ENCODE results near the gene MAP4K4.

Gene MAP4K4

DNA sequence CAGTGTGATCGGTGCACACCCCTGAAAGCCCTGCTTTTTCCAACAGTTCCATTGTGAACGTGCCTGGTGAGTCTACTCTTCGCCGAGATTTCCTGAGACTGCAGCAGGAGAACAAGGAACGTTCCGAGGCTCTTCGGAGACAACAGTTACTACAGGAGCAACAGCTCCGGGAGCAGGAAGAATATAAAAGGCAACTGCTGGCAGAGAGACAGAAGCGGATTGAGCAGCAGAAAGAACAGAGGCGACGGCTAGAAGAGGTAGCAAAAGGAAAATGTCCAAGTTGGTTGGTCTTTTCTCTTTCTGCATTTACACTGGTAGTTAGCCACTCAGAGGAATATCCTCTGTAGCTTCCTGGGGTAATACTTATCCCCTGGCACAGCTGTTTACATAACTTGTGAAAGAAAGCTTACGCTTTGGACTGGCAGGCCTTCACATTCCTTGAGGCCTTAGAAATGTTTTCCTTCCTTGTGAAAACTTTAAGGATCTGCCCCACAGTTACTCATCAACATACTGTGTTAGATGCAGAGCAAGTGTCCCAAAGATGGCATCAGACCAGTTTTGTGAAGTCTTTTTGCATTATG is 146.6 kb downstream of the MAP4K4 start:
- no peak for DNase-seq

DNA sequence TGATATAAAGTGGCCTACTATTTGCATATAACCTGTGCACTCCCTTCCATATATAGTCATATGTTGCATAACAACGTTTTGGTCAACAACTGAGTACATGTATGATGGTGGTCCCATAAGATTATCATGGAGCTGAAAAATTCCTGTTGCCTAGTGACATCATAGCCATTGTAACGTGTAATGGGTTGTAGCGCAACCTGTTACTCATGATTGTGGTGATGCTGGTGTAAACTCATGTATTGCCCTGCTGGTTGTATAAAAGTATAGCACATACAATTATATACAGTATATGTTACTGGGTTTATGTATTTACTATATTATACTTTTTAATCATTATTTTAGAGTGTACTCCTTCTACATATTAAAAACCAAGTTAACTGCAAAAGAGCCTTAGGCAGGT is 149.5 kb downstream of the MAP4K4 start:
- no peak for DNase-seq

DNA sequence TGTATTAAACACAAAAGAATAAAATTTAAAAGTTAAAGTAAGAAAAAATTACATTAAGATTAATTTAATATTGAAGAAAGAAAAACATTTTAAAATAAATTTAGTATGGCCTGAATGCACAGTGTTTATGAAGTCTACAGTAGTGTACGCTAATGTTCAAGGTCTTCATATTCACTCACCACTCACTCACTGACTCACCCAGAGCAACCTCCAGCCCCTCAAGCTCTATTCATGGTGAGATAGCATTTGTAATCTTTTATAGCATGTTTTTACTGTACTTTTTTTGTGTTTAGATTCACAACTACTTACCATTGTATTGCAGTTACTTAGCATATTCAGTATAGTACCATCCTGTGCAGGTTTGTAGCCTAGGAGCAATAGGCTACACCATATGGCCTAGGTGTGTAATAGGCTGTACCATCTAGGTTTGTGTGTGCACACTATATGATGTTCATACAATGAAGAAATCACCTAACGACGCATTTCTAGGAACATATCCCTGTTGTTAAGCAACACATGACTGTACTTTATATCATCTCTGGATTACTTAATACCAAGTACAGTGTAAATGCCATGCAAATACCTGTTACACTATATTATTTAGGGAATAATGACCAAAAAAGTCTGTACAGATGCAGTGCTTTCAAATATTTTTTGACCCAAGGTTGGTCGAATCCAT is 150.3 kb downstream of the MAP4K4 start:
- DNase-seq: no peak

DNA sequence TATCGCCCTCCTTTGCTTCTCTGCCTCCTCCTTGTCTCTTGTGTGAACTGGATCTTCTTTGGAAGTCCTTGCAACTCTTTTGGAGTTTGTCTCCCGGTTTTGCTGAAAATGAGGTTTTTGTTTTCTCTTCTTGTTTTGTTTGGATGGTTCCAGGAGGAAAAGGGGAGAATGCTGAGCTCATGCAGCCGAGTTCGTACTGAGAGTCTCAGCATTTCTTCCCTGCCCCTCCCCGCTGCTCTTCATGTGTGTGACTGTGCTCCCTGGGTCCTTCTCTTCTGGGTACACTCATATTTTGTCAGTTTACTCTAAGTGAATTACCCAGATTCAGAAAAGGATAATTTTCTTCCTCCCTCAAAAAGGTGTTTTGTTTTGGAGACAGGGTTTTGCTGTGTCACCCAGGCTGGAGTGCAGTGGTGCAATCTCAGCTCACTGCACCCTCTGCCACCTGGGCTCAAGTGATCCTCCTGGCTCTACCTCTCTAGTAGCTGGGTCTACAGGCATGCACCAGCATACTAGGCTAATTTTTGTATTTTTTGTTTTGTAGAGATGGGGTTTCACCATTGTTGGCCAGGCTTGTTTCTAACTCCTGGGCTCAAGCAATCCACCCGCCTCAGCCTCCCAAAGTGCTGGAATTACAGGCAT is 151.4 kb downstream of the MAP4K4 start:
- DNase-seq: no peak

DNA sequence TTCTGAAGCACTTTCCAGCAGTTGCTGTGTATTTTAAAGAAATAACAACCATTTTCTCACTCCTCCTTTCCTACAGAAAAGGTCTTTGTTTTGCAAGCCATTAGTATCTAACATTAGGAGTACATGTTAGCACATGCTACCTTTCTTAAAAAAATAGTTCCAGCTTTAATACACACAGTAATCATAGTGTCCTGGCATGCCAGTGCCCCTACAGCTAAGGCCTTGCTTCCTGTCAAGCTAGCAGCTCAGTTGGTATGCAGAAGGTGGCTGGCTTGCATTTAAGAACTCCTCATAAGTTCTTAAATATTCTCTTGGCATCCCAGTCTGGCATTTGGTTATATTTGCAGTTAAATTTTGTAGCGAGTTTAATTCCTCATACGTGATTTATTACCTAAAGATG is 152.9 kb downstream of the MAP4K4 start:
- DNase-seq: no peak

DNA sequence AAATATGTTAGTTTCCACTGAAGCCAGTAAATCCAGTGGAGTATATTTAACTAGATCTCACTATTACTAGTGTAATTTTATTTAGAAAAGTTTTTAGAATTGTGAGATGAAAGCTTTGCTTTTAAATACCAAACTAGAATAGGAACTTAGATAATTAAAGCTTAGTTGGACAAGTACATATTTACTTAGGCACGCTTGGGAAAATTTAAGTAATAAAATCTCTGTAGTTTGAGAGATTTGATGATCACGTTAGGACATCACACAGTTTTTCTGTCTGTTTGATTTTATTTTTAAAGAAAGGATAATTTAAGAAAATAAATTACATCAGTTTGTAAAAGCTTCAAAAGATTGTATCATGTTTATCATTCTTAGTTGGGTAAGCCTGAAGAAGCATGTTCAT is 153.5 kb downstream of the MAP4K4 start:
- no peak for DNase-seq

DNA sequence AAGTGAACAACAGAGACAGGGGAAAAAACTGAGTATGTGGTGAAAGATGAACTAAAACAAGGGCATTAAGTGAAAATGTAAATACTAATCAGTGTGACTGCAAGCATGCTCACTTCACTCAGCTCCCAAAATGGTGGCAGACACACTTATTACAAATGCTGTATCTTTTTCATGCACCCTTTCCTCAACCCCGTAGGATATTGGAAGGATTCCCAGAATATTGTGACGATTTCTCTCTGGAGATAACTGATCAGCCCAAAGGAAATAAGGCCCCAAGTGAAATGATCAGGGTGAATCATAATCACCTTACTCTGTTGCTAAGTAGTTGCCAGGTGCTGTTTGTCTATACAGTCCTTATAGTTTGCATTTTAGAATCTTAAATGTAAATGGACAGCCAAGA is 155.3 kb downstream of the MAP4K4 start:
- DNase-seq: no peak

DNA sequence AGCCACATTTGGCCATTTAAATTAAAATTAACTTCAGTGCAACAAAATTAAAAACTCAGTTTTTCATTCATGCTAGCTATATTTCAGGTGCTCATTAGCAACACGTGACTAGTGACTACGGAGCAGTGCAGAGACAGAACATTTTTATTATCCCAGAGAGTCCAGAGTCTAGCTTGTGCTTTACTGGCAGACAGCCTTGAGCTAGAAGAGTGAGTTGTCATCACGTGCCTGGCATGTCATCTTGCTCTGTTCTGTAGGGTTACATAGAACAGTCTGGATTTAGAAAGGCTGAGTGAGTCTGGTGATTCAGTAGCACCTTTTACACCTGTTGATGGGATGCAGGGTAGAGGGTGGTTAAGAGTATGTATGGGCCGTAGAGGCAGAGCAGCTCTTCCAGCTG is 157.4 kb downstream of the MAP4K4 start:
- no peak for DNase-seq

DNA sequence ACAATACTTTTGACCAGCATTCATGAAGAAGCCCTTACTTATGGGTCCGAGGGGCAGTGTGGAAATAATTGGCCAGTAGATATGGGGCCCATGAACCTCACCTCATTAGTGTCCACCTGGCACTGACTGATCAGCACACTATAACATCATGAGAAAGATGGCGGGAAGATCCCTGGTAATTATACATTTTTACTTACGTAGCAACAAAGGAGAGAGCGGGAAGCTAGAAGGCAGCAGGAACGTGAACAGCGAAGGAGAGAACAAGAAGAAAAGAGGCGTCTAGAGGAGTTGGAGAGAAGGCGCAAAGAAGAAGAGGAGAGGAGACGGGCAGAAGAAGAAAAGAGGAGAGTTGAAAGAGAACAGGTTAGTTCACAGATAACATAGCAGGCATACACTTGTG is 158.3 kb downstream of the MAP4K4 start:
- no peak for DNase-seq

DNA sequence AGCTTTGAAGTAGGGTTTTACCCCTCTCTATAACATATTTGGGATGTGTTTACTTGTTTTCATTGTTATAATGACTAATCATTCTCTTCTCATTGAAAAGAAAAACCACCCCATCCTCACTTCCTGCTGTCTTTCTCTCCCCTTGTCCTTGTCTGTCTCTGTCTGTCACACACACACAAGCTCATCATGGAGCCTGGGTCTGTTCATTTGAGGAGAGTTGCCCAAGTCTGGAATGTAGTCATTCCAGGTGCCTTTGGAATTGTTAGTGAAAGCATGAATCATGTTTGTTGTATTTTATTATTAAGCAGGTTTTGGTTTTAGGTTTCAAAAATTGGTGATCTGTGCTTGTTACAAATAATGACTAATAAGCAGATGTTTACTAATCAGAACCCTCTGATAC is 160.7 kb downstream of the MAP4K4 start:
- DNase-seq: no peak

DNA sequence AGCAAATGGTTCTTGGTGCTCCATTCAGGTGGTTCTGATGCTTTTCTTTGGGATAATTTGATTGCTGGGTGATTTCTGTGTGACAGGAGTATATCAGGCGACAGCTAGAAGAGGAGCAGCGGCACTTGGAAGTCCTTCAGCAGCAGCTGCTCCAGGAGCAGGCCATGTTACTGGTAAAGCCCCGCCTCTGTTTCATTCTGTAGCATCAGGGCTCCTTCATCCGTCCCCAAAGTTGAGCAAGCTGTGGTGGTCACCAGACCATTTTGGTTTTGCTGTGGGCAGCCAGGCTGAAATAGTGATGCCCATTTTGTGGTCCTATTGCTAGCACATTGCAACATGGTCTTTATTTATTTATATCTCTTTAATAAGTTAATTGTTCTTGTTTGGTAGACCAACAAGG is 161.4 kb downstream of the MAP4K4 start:
- no peak for DNase-seq

DNA sequence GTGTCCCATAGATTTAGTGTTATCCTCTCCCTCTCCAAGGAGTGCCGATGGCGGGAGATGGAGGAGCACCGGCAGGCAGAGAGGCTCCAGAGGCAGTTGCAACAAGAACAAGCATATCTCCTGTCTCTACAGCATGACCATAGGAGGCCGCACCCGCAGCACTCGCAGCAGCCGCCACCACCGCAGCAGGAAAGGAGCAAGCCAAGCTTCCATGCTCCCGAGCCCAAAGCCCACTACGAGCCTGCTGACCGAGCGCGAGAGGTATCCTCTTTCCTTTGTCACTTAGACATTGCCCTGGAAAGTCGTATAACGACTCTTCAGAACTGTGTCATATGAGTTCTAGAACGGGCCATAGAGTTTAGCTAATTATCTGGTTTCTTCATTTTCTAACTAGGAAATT is 162.1 kb downstream of the MAP4K4 start:
- no peak for DNase-seq

DNA sequence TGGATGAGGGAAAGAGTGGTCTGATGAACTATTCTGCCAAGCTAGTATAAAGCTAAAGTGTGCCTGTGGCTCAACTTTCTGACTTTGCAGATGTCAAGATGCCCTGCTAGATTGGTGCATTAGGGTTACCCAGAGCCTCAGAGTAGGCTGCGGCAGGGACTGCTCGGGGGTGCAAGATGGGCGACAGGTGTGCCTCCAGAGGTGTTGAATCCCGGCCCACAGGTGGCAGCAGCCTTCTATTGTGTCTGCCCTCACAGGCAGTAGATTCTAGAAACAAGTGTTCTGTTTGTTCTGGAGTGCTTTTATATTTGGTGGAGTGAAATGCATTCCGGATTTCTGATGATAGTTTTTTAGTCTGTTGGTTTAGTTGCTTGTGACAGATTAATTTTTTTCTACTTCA is 162.7 kb downstream of the MAP4K4 start:
- no peak for DNase-seq

DNA sequence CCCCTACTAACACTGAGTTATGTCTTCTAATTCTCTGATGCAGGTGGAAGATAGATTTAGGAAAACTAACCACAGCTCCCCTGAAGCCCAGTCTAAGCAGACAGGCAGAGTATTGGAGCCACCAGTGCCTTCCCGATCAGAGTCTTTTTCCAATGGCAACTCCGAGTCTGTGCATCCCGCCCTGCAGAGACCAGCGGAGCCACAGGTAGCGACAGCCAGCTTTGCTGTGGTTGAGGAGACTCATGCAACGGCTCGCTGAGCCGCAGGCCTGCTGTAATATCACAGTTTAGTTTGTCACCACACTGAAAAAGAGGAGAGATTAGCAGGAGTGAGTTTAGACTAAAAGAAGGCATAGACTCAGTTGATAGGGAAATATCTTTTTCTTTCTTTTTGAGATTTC is 163.3 kb downstream of the MAP4K4 start:
- no peak for DNase-seq

DNA sequence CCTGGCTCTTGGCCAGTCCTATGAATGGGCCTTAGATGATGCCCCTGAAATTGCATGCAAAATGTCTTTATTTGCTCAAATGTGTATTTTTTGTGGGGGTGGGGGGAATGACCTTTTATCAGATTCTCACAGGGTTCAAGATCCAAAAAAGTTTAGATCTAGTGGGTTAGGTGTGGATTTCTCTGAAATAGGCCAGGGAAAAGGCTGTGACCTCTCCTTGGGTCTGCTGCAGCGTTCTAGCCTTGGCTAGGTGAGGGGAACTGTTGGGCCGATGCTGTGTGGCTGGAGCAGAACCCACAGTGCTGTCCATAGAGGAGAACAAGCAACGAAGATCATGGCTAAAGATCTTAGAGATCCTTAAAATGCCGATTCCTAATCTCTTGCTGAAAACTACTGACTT is 163.9 kb downstream of the MAP4K4 start:
- no peak for DNase-seq

DNA sequence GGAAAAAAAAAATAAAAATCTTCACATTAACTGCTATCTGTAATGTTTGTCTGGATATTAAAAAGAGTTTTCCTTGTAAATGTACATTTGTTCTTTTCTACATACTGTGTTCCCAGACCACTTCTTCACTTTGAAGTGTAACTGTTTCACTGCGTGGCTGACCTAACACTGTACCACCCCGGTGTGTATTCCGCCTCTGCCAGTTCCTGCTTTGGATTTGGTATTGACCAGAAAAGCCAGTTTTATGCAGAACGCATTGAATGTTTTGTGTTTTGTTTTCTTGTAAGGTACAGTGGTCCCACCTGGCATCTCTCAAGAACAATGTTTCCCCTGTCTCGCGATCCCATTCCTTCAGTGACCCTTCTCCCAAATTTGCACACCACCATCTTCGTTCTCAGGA is 166.0 kb downstream of the MAP4K4 start:
- DNase-seq: no peak

DNA sequence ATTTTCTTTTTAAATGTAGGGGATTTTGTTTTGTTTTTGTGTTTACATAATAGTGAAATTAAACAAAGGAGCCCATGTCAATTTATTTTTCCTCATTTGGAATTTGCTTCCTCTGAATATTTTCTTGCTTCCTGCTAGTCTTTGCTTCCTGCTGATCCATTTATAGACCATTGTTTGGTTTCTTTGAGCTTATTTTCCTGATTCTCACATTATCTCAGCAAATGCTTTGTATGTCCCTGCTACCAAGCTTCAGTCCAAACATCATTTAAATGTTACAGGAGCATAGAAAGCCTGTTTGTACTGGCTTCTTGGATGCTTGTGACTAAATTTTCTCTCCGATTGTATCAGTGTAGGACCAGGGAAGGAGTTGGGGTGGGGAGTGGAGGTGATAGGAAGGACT is 166.9 kb downstream of the MAP4K4 start:
- no peak for DNase-seq

DNA sequence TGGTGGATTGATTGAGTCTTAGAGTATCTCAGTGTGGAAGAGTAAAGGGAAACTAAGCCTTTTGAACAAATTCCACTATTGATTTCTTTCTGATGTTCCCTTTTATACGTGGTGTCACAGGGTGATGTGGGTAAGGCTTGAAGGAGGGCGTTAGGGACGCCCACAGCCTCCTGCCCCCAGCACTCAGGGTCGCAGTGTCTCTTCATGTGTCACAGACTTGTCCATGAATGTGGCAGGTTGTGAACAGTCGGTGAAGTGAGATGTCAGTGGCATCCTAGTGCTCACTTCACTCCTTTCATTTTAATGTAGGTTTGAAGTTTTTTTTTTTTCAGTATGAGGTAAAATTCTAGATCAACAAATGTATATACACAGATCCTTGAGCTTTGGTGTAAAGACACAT is 171.0 kb downstream of the MAP4K4 start:
- DNase-seq: no peak

DNA sequence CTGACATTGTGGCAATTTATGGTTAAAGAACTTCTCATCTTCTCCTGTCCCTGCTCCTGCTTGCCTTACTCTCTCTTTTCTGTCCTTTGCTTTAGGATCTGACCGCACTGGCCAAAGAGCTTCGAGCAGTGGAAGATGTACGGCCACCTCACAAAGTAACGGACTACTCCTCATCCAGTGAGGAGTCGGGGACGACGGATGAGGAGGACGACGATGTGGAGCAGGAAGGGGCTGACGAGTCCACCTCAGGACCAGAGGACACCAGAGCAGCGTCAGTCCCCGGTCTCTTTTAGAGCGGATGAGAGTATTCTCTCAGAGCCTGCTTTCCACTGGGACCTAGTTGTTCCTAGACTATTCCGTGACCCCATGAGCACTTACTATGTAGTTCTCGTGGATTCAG is 172.0 kb downstream of the MAP4K4 start:
- no peak for DNase-seq

DNA sequence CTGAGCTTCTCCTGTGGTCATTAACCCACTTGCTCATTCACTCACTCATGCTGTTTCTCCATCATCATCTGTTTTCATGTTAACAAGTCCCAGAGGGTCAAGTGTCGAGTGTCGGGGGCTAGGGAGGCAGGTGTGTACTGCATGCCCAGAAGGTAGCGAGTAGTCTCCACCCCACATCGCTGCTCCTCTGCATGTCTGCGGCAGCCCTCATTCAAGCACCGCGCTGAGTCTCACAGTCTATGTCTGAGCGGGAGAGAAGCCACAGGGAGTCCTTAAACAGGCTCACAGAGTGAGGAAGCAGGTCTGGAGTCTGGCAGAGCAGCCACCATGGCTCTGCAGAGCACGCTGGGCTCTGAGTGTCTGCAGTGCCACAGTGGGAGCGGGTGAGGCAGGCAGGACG is 172.9 kb downstream of the MAP4K4 start:
- no peak for DNase-seq

DNA sequence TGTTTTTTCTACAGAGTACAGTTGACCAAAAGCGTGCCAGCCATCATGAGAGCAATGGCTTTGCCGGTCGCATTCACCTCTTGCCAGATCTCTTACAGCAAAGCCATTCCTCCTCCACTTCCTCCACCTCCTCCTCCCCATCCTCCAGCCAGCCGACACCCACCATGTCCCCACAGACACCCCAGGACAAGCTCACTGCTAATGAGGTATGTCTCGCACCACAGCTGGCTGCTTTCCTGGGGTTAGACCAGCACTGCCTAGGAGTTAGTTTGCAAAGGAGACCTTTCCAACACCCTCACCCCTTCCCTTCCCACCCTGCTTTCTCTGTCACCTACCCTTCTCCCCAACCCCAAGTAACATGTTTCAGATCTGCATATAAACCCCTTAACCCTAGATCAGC is 174.0 kb downstream of the MAP4K4 start:
- no peak for DNase-seq

DNA sequence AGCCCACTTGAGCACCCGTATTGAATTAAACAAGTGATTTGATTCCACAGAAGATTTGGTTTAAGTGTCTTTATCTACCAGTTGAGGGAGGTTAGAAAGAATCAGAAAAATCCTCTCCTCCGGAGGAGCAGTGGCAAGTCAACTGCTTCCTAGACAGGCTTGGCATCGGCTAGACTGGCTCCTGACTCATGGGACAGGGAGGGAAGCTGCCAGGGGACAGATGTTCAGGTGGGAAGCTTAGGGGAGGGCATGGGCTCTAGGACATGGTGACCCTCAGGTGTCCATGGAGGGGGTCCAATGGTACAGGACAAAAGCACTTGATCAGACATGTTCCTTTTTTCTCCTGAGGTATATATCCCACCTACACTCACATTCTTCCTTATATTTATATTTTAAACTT is 175.0 kb downstream of the MAP4K4 start:
- DNase-seq: no peak

DNA sequence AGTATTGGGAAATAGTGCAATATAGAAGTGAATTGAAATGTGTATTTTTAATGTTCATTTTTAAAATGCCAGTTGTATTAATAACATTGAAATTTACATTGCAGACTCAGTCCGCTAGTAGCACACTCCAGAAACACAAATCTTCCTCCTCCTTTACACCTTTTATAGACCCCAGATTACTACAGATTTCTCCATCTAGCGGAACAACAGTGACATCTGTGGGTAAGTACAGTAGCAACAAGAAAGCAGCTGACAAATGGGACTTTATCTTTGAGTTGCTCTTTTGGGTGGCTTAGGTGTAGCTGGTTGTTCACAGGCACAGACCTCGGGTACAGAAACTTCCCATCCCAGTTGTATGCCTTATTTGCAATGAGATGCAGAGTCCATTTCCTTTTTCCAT is 176.0 kb downstream of the MAP4K4 start:
- DNase-seq: no peak

DNA sequence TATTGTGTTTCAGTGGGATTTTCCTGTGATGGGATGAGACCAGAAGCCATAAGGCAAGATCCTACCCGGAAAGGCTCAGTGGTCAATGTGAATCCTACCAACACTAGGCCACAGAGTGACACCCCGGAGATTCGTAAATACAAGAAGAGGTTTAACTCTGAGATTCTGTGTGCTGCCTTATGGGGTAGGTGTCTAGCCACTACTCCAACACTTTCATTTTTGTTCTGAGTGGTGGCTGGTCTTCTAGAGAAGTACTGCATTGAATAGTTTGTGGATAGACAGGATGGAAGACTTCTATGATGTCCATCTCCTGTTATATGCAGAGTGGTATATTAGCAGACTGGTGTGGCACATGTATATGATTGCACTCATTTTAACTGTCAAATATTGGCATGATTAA is 176.6 kb downstream of the MAP4K4 start:
- DNase-seq: peak; percentile 54

DNA sequence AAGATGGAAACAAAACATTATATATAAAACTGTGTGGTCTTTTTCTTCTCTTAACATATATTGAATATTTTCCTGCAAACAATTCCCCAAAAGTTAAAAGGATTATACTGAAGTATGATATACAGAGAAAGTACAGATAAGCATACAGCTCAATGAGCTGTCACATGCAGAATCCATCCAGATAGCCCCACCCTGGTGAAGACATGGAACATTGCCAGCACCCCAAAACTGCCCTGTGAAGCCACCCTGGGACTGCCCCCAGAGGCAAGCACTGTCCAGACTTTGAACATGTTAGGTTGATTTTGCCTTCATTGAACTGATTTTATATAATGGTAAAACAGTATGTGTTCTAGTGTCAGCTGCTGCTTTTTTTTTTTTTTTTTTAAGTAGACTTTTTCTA is 182.0 kb downstream of the MAP4K4 start:
- DNase-seq: no peak

All from activated CD4-positive, alpha-beta T cell treated with anti-CD3 and anti-CD28 coated beads, Interleukin-2, amount 50 U/mL, for 16 hours (primary cell).